CD14-positive monocyte (primary cell): Measurements from ENCODE around the gene SCYL1. TPM values are rescaled to one million over a fixed set of nuclear protein-coding genes. Genes with fewer than 3 reads are reported as not detected.
A peak's percentile ranks its signal among the peaks of the same experiment; 100 is the strongest.

Experiments
- DNase-seq, 3 donors: peaks; one replicate each; pipeline ENCODE4 v3.0.0-alpha.2; 2011 to 2022
- H2AFZ ChIP-seq: 2 replicates; pipeline ENCODE4 v1.6.0; 2012; ENCODE audit warnings: mild to moderate bottlenecking, low read depth, low read length, inconsistent platforms; ENCODE audit not compliant: insufficient read depth, poor library complexity, severe bottlenecking
- H3K27ac ChIP-seq, 2 donors: 1 replicate in 1 of 2; 2 replicates in 1 of 2; pipeline ENCODE4 v1.5.1; 2012 to 2013; ENCODE audit warnings: low read length in 2 of 2, control low read depth in 1 of 2, inconsistent platforms in 1 of 2, low read depth in 1 of 2, mild to moderate bottlenecking in 1 of 2
- H3K27me3 ChIP-seq, 2 donors: one replicate each; pipeline versions ENCODE4 v1.6.0 to v1.6.1; 2011 to 2013; ENCODE audit warnings: low read length in 2 of 2; ENCODE audit not compliant: control insufficient read depth in 2 of 2, insufficient read depth in 2 of 2
- H3K36me3 ChIP-seq, 2 donors: replicated peaks in 1 of 2; 1 replicate in 1 of 2; 2 replicates in 1 of 2; pipeline versions ENCODE4 v1.5.1 to v1.6.1; 2012 to 2013; ENCODE audit warnings: low read length in 2 of 2, control low read depth in 1 of 2, inconsistent platforms in 1 of 2, mild to moderate bottlenecking in 1 of 2; ENCODE audit not compliant: insufficient read depth in 2 of 2, control insufficient read depth in 1 of 2
- H3K4me1 ChIP-seq, 2 donors: 1 replicate in 1 of 2; 2 replicates in 1 of 2; pipeline versions ENCODE4 v1.5.1 to v1.6.1; 2012 to 2013; ENCODE audit warnings: low read length in 2 of 2, control low read depth in 1 of 2, inconsistent platforms in 1 of 2, mild to moderate bottlenecking in 1 of 2, moderate library complexity in 1 of 2; ENCODE audit not compliant: insufficient read depth in 2 of 2, control insufficient read depth in 1 of 2
- H3K4me2 ChIP-seq: replicated peaks from 2 replicates; pipeline ENCODE3; 2012; ENCODE audit warnings: low read length, moderate library complexity, mild to moderate bottlenecking; ENCODE audit not compliant: poor library complexity, severe bottlenecking; ENCODE audit errors: extremely low read depth
- H3K4me3 ChIP-seq, 3 experiments: fragments of 200-600 bp in 1 of 3; sonication (generic) in 1 of 3; replicated peaks in 1 of 3; 1 replicate in 2 of 3; 2 replicates in 1 of 3; pipeline ENCODE4 v1.5.1; 2011 to 2013; ENCODE audit warnings: low read length in 3 of 3, mild to moderate bottlenecking in 3 of 3, control low read depth in 2 of 3, low read depth in 2 of 3, inconsistent platforms in 1 of 3, moderate library complexity in 1 of 3
- H3K79me2 ChIP-seq: 2 replicates; pipeline ENCODE4 v1.6.0; 2012; ENCODE audit warnings: mild to moderate bottlenecking, control low read depth, inconsistent platforms, low read length, moderate library complexity; ENCODE audit not compliant: insufficient read depth
- H3K9ac ChIP-seq: 2 replicates; pipeline ENCODE4 v1.6.0; 2017; ENCODE audit warnings: low read length, mild to moderate bottlenecking; ENCODE audit not compliant: insufficient read depth, poor library complexity, severe bottlenecking
- H3K9me3 ChIP-seq, 2 donors: replicated peaks in 1 of 2; 1 replicate in 1 of 2; 2 replicates in 1 of 2; pipeline versions ENCODE4 v1.5.1 to v1.6.1; 2012 to 2013; ENCODE audit warnings: low read length in 2 of 2, control low read depth in 1 of 2; ENCODE audit not compliant: control insufficient read depth in 1 of 2, insufficient read depth in 1 of 2
- H4K20me1 ChIP-seq: 2 replicates; pipeline ENCODE4 v1.6.0; 2012; ENCODE audit warnings: mild to moderate bottlenecking, low read length, control low read depth, moderate library complexity; ENCODE audit not compliant: insufficient read depth
- H3K27ac Mint-ChIP-seq, 7 donors: one replicate each; pipeline ENCODE4 v1.8.0; 2020; ENCODE audit warnings: mild to moderate bottlenecking in 7 of 7, mixed read lengths in 7 of 7, moderate library complexity in 6 of 7, inconsistent platforms in 2 of 7
- H3K27me3 Mint-ChIP-seq, 3 donors: one replicate each; pipeline ENCODE4 v1.8.0; 2021 to 2022; ENCODE audit warnings: low read depth in 3 of 3, mild to moderate bottlenecking in 3 of 3, mixed read lengths in 3 of 3, moderate library complexity in 3 of 3, inconsistent platforms in 1 of 3
- H3K36me3 Mint-ChIP-seq, 2 donors: one replicate each; pipeline ENCODE4 v1.8.0; 2020; ENCODE audit warnings: mixed read lengths in 2 of 2, inconsistent platforms in 1 of 2, mild to moderate bottlenecking in 1 of 2
- H3K4me1 Mint-ChIP-seq: one replicate; pipeline ENCODE4 v1.8.0; 2020; ENCODE audit warnings: mild to moderate bottlenecking, mixed read lengths
- H3K4me3 Mint-ChIP-seq, 2 donors: one replicate each; pipeline ENCODE4 v1.8.0; 2020; ENCODE audit warnings: mild to moderate bottlenecking in 2 of 2, mixed read lengths in 2 of 2, moderate library complexity in 1 of 2
- H3K9me3 Mint-ChIP-seq, 7 donors: one replicate each; pipeline ENCODE4 v1.8.0; 2020 to 2022; ENCODE audit warnings: mixed read lengths in 7 of 7, mild to moderate bottlenecking in 6 of 7, moderate library complexity in 6 of 7, inconsistent platforms in 2 of 7
- WGBS: methylation state at CpG from one replicate; pipeline ENCODE4 v1.1.5; 2013; ENCODE audit warnings: missing lambda C conversion rate; ENCODE audit not compliant: insufficient coverage; 5-methylcytosine and 5-hydroxymethylcytosine counted together
- intact Hi-C, 2 donors: fragments of 100-400 bp; cut with micrococcal nuclease; formaldehyde crosslinking; loops; one replicate each; pipeline versions ENCODE4 v1.15.0 to v1.15.1; 2023
- polyA plus RNA-seq, 3 donors: library from polyadenylated mRNA; depleted of rRNA in 1 of 3; unstranded in 2 of 3; stranded (reverse) in 1 of 3; fragments of 300-500 nt in 2 of 3; fragments of >200 nt in 1 of 3; fragmentation: Illumina TruSeq in 2 of 3; gene quantifications; 1 replicate in 2 of 3; 2 replicates in 1 of 3; pipeline ENCODE4 v1.2.3, GENCODE V29; 2012 to 2021
- TF ChIP-seq, protein P1 (sequence below): fragments of 200-600 bp; IDR thresholded peaks from one replicate; pipeline ENCODE4 v1.8.0; 2022; ENCODE audit warnings: antibody characterized with exemption, mild to moderate bottlenecking

SCYL1 gene
- polyA plus RNA-seq, 3 donors, result 18.6 to 71.6 (median 29.7) TPM

DNA sequence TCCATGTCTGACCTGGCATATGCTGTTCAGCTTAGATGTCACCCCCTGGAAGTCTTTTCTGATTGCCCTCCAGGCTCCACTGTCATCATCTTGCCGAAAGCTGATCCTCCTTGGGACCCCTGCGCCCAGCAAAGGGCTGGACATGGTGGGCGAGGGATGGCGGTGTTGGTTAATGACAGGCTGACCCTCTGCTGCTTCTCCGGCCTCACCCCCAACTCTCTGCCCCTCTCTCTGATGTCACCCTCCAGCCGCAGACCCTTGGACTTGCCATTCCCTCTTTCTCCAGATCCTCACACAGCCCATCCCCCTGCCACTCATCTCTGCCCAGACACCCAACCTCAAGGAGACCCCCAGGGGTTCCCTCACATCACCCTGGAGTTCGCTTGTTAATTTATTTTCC lies 53.3 kb downstream of the SCYL1 start:
- peak overlapping the region; percentile 80 for H3K9ac ChIP-seq

DNA sequence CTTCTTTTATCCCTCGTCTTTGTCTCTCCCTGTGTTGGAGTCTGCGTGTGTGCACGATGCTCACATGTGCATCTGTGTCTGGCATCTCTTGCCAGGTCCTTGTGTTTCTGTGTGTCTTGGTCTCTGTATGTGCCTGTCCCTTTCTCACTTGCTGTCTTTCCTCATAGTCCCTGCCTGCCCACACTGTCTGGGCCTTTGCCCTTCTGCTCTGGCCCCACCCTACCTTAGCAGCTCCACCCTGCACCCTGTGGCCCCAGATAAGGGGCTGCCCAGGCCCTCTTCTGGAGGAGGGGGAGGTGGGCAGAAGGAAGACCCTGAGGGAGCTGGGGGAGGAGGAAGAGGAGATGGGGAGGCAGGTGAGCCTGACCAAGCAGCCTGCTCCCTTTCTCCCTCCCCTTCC lies 53.8 kb downstream of the SCYL1 start:
- TF ChIP-seq, protein P1, sequence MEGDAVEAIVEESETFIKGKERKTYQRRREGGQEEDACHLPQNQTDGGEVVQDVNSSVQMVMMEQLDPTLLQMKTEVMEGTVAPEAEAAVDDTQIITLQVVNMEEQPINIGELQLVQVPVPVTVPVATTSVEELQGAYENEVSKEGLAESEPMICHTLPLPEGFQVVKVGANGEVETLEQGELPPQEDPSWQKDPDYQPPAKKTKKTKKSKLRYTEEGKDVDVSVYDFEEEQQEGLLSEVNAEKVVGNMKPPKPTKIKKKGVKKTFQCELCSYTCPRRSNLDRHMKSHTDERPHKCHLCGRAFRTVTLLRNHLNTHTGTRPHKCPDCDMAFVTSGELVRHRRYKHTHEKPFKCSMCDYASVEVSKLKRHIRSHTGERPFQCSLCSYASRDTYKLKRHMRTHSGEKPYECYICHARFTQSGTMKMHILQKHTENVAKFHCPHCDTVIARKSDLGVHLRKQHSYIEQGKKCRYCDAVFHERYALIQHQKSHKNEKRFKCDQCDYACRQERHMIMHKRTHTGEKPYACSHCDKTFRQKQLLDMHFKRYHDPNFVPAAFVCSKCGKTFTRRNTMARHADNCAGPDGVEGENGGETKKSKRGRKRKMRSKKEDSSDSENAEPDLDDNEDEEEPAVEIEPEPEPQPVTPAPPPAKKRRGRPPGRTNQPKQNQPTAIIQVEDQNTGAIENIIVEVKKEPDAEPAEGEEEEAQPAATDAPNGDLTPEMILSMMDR, result no peak
- no peak overlapping the region for H2AFZ ChIP-seq
- Mint-ChIP-seq H3K27me3 (peaks cover 0 to 2% (median 0%) of the 10 kb centered on the region in 3 donors), H3K4me1 (peaks cover 50% of the 10 kb centered on the region), H3K27ac (peak overlapping the region; percentile 93 to 96 (median 94)), H3K36me3 (peaks cover 49 to 63% of the 10 kb centered on the region in 2 donors), H3K4me3 (peak overlapping the region; percentile 90 to 95), H3K9me3 (peaks cover 0 to 2% (median 0%) of the 10 kb centered on the region in 7 donors)
- peak overlapping the region; percentile 82 to 93 for H3K27ac ChIP-seq
- peak overlapping the region; percentile 80 for H3K9ac ChIP-seq
- intact Hi-C loops, result loop anchor here (5.0 to 10.0 kb wide), 2 partner anchors 34 to 554 kb away; partner anchors contain the start of genes MAP3K11 (in 1 of the 2) and SNX15 (in 1 of the 2)
- peak overlapping the region in 2 of 3 experiments; percentile 98 to 100 for H3K4me3 ChIP-seq
- no peaks in the 10 kb centered on the region for H3K9me3 ChIP-seq
- DNase-seq, result no peak
- peaks cover 56 to 57% of the 10 kb centered on the region in 2 donors for H3K36me3 ChIP-seq
- H4K20me1 ChIP-seq, result peaks cover 87% of the 10 kb centered on the region
- peak overlapping the region; percentile 97 for H3K4me2 ChIP-seq
- no CpG with 5 or more reads among the region's 3 CpGs for WGBS
- H3K4me1 ChIP-seq, result peaks cover 40 to 63% of the 10 kb centered on the region in 2 donors
- H3K27me3 ChIP-seq, result no peaks in the 10 kb centered on the region
- H3K79me2 ChIP-seq, result peaks cover 93% of the 10 kb centered on the region

More for the DNA sequence above, 53.3 kb downstream of the SCYL1 start:
- WGBS, result 90% methylated on average over 6 of the region's 7 CpGs
- H3K4me1 Mint-ChIP-seq, result peaks cover 52% of the 10 kb centered on the region
- H3K4me3 Mint-ChIP-seq, result peak overlapping the region; percentile 90 to 95
- H3K36me3 Mint-ChIP-seq, result peaks cover 45 to 61% of the 10 kb centered on the region in 2 donors
- Histone ChIP-seq H3K9me3 (no peaks in the 10 kb centered on the region), H3K4me3 (peak overlapping the region; percentile 48 to 100 (median 98)), H2AFZ (no peak overlapping the region), H3K36me3 (peaks cover 51 to 52% of the 10 kb centered on the region in 2 donors), H3K4me1 (peaks cover 45 to 63% of the 10 kb centered on the region in 2 donors), H3K4me2 (peak overlapping the region; percentile 97), H3K79me2 (peaks cover 93% of the 10 kb centered on the region), H3K27ac (peak overlapping the region; percentile 82 to 93), H4K20me1 (peaks cover 87% of the 10 kb centered on the region), H3K27me3 (no peaks in the 10 kb centered on the region)
- TF ChIP-seq, protein P1, result no peak
- H3K27me3 Mint-ChIP-seq, result peaks cover 0 to 2% (median 0%) of the 10 kb centered on the region in 3 donors
- intact Hi-C loops, result loop anchor here (5.0 to 10.0 kb wide), 2 partner anchors 34 to 553 kb away; partner anchors contain the start of genes MAP3K11 (in 1 of the 2) and SNX15 (in 1 of the 2)
- H3K27ac Mint-ChIP-seq, result peak overlapping the region; percentile 93 to 96 (median 94)
- no peak for DNase-seq
- H3K9me3 Mint-ChIP-seq, result peaks cover 0 to 2% (median 0%) of the 10 kb centered on the region in 7 donors
